Adrenal gland (tissue), 5 donors: Measurements from ENCODE around the gene VENTX.

Experiments
- POLR2A ChIP-seq, 2 donors: fragments of 450-650 bp; IDR thresholded peaks; one replicate each; pipeline ENCODE4 v1.6.1; 2017; ENCODE audit warnings: antibody characterized with exemption in 2 of 2, mild to moderate bottlenecking in 2 of 2, moderate library complexity in 1 of 2
- TF ChIP-seq, protein P1 (sequence below), 6 experiments: fragments of 450-650 bp in 4 of 6; fragments of 200-600 bp in 2 of 6; sonication (generic) in 1 of 6; IDR thresholded peaks; 1 replicate in 5 of 6; 2 replicates in 1 of 6; pipeline versions ENCODE4 v1.5.1 to v1.8.0; 2016 to 2021; ENCODE audit warnings: antibody characterized with exemption in 6 of 6, mild to moderate bottlenecking in 2 of 6, moderate library complexity in 1 of 6
- donor health status: DM: no; HTN: no; CAD: no.

DNA sequence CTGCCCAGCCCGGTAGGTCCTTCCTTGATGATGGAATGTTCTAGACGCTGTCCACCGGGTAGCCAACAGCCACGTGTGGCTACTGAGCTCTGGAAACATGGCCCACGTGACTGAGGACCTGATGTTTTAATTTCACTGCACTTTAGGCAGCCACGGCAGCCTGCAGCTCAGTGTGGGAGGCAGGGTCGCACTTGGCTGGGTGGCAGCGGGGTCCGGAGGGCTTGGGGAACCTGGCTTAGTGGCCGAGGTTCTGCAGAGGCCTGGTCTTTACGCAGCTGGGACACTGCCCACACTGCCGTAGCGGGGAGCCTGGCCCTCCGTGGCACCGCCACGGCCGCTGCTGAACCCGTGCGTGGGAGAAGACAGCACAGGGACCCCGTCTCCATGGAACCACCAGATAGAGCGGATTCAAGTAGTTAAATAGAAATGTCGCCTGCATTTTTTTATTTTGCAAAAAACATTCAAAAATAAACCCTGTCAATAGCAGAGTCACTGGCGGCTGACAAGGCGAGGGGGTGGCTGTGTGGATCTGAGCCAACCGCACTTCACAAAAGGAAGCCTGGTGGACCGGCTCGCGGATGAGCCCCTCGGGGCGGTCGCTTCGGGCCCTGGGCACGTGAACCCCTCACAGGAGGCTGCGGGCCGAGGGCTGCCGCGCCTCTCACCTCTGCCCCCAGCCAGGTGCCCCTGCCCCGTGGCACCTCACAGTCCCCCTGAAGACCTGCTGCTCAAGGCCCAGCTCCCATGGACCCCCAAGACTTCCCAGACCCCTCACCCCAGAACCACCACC, 33.2 kb upstream of the VENTX start:
- TF ChIP-seq, protein P1, sequence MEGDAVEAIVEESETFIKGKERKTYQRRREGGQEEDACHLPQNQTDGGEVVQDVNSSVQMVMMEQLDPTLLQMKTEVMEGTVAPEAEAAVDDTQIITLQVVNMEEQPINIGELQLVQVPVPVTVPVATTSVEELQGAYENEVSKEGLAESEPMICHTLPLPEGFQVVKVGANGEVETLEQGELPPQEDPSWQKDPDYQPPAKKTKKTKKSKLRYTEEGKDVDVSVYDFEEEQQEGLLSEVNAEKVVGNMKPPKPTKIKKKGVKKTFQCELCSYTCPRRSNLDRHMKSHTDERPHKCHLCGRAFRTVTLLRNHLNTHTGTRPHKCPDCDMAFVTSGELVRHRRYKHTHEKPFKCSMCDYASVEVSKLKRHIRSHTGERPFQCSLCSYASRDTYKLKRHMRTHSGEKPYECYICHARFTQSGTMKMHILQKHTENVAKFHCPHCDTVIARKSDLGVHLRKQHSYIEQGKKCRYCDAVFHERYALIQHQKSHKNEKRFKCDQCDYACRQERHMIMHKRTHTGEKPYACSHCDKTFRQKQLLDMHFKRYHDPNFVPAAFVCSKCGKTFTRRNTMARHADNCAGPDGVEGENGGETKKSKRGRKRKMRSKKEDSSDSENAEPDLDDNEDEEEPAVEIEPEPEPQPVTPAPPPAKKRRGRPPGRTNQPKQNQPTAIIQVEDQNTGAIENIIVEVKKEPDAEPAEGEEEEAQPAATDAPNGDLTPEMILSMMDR (IDR thresholded peaks at IDR 0.05): no peak
- TF ChIP-seq POLR2A (IDR thresholded peaks at IDR 0.05): no peak
